HG03097 (cell line): ENCODE results near the gene ALCAM.

ENCODE experiments used
- ATAC-seq: cut with Tn5 transposase; IDR thresholded peaks from one replicate; pipeline ENCODE4 v1.9.1; 2021; ENCODE audit not compliant: unreplicated experiment, low FRiP score

The ALCAM gene

DNA sequence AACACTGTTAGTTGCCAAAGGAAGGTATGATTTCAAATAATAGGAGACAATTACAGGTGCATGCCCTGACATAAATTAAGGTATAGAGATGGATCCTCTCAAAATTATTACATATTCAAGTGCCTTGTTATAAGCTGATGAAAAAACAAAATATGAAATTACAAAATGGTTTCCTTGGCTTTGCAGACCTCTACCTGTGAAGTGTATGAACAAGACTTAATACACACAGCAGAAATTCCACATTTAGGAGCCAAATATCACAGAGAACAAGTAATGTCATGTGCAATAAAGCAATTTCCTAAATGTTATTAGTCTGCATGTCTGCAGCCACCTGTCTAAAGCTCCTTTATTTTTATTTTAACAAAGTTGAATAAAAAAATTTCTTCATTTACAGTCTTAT is 151.5 kb downstream of the ALCAM start:
- no peak for ATAC-seq

DNA sequence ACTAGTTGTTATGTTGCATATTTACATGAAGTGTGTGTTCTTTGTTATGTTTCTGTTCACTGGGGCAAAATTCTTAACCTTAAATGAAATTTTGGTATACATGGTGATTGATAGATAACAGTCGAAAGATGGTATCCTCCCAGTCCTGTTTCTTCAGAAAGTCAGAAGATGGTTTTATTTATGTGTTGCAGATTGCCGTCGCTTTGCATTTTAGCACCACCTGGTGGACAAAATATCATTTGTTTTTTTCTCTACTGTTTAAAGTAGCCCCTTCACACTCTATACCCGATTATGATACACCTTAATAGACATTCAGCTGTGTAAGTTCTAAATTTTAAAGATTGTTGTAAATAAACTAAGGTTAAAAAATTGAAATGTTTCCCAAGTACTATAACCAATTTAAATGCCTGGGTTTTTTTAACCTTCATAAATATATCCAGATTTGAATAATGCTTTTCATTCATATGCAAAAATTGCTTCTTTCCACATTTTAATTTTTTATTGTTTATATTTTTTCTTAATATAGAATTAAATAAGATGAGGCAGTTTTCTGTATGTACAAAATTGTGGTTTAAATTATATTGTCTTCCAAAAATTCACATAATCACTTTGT is 152.2 kb downstream of the ALCAM start:
- ATAC-seq, result peak; percentile 64

DNA sequence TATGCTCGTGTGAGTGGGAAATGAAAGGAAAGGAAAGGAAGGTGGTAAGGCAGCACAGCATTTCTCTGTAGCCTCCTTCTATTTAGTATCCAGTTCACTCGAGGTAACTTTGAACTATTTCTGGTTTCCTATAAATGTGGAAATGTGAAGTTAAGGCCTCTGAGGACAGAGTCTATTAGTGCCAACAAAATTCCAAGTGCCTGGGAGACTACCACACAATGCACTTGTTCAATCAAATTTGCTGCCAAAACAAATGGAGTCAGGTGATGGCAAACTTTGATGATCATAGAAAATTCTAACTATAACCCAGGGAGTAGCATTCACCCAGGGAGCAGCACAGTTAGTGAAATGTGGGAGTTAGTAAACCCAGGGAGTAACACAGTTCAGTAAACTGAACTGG is 155.1 kb downstream of the ALCAM start:
- ATAC-seq, result no peak

DNA sequence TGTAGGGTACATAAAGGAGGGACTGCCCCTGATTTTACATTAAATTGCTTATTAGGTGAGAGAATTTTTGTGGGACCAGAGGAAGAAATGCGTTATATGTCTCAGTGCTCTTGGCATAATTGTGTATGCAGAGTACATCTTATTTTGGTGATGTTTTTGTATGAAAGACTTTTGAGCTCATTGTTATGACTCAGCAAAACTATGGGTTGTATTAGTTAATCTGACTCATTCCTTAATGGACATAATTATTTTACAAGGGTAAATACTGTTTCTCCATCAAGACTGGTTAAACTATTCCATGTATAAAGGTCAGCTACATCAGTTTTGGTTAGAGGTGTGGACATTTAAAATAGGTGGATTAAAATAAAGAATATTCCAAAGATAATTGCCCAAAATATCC is 156.8 kb downstream of the ALCAM start:
- no peak for ATAC-seq

DNA sequence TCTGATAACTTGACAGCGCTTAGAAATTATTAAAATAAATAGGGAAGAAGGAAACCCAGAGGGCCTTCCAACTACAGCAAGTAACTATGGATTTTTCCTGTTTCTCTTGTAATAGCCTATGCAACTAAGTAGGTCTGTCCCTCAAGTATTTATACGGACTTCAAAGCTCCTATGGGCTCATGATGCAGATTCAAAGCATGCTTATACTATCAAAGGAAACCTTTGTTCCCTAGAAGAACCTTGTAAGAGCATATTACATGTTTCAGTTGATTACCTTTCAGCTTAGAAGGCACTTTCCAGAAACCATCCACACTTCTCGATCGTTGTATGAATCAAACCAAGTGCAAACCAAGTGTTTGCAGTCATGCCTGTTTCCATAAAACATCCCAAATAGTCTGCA is 158.8 kb downstream of the ALCAM start:
- no peak for ATAC-seq

DNA sequence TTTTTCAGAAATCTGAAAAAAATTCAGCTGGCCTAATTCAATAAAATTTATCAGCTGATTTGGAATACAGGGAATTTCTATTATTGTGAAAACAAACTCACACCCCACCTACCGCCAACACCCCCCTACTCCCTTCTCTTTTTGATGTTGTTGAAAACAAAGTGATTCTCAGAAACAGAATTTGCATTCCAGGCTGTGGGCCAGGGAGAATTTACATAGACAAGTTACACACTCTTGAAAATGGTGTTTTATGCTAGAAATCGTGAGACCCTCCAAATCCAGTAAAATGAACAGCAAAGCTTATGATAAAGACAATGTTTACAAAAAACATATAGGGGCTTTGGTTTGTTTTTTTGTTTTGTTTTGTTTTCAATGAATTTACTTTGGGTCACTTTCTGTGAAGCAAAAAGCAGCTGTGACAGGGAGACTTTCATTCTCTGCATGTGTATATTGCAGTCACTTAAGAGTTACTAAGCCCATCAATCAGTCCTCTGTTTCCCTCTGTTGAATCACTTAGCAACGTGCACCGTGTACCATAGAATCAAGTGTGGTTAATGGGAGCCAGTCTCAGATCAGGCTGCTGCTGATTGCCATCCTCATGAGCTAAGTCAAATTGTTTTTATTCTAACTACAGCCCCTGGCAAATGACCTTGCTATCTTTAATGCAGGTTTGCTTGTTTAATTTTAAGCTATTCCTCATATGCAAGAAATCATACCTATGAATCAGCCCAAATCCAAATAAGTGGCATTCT is 159.8 kb downstream of the ALCAM start:
- ATAC-seq, result no peak

DNA sequence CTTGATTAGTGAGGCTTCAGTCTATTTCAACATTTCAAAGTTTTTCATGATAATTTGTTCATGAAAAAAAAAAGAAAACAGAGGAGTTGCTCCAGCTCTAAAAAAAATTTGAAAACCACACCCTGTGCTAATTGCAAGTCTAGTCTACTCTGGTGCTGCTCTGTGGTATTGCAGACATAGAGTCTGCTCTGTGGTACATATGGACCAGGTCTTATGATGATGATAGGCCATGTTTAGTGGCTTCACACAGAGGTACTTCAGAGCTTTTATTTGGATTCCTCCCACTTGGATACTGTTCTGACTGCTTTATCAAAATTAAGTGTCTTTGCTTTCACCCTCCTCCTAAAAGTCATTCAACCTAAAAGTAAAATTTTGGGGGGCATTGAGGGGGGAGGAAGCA is 160.8 kb downstream of the ALCAM start:
- no peak for ATAC-seq

DNA sequence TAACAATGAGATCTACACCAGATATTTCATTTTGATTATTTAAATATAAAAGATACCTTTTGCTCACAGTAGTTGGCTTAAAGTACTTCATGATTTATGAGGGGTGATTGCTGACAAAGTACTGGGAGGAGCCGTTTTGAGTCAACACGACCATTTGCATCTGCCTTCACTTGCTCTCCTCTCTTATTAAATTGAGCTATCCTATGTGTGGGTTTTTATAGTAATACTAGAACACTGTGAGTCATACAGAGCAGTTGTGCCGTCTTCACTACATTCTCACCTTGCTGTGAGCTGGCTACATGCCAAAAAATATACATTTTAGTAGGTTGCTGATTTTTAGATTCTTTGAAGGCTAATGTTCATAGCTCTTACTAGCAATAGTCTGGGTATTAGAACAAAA is 161.2 kb downstream of the ALCAM start:
- ATAC-seq, result no peak

DNA sequence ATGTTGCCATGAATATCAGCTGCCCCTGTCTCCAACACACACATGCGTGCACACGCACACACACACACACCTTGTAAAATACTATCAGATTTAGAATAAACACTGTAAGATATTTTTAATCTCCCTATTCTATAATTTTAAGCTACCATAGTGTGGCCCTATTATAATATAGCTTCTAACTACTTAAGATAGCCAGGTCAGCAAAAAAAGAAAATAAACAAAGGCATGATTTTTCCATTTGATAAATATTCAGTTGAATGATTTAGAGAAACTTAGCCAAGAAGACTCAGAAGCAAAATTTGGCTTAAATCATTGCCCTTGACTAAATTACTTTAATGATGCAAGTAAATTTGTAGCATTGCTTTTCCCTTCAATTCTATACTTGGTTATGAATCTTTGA is 162.2 kb downstream of the ALCAM start:
- ATAC-seq, result no peak

DNA sequence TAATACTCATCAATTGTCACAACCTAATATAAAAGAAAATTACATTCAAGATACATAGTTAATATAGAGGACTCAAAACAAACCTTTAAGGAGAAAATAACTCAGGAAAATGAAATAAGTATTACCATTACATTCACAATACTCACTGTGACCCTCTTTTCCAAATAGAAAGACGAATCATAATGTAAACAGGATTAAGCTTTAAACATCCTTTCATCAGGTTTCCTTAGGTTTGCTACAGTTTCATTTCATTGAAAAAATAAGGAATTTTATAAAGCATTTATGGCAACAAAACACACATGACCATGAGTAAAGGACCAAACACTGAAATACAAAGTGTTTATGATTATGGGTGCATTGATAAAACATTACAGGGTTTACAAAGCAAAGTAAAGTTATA is 162.7 kb downstream of the ALCAM start:
- no peak for ATAC-seq

DNA sequence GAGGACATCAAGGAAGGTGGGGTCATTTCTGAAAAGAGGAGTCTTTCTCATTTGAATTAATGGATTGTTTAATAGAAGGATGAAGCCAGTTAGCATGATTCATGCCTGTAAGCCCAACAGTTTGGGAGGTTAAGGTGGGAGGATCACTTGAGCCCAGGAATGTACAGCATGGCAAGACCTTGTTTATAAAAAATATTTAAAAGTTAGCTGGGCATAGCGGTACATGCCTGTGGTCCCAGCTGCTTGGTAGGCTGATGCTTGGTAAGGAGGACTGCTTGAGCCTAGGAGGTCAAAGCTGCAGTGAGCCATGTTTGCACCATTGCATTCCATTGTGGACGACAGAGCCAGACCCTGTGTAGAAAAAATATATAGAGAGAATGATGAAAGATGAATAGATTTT is 165.5 kb downstream of the ALCAM start:
- no peak for ATAC-seq

DNA sequence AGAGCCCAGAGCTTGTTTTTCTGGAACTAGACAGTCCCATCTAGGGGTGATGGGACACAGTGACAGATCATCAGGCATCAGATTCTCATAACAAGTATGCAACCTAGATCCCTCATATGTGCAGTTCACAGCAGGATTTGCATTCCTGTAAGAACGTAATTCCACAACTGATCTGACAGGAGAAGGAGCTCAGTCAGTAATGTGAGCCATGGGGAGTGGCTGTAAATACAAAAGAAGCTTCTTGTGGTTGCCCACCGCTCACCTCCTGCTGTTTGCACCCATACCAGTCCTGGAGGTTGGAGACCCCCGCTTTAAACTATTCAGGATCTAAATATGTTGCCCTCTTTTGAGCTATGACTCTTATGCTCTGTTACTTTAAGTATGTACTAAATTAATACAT is 167.3 kb downstream of the ALCAM start:
- ATAC-seq, result no peak

DNA sequence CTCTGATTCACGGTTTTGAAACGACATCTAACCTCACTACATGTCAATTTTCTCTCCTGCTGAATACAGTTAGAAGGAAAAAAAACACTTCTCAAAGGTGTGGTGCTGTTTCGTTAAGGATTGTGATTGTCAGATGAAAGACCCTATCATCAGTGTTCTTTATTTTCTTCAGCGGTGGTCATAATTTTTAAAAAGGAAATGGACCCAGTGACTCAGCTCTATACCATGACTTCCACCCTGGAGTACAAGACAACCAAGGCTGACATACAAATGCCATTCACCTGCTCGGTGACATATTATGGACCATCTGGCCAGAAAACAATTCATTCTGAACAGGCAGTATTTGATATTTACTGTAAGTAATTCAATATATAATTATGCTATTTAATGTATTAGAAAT is 167.8 kb downstream of the ALCAM start:
- no peak for ATAC-seq

DNA sequence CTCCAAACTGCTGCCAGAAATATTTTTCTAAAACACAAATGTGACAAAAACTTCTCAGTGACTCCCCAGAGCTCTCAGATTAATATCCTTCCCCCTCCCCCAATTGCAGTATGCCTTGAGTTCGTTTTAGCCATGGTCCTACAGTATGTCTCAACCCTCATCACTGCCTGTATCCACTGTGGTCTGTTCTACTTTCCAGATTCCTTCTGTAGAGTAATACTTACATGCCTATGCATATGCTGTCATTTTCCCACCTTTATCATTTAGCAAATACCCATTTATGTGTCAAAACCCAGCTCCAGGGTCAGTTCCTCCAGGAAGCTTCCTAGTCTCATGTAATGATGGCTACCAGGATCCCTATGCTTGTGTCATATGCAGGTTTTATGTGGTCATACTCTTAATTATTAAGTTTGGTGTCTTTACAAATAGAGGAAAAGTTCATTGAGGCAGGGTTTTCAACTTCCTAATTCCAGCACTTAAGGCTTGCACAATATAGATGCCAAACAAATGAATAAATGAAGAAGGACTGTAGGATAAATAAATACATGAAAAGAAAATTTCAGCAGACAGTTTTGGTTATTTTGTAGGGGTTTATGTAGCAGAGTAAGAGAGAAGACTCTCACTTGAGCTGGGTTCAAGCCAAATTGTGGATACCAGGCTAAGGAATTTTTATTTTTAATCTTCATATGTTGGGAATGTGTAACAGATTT is 170.8 kb downstream of the ALCAM start:
- no peak for ATAC-seq

DNA sequence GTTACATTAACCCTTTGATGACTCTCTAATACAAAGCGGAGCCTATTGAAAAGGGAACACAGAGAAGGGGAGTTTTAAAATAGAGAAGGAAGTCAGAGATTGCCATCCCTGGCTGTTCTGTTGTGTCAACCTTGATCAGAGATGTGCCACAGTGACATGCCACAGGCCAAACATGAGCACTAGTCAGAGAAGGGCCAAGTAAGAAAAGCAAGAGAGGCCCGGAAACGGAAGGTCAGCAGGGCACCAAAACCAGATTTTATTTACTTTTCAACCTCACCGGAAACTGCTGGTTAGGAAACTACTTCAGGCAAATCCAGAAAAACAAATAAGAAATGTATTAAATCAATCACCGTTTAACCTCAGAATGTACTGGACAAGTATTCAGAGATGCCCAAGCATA is 171.8 kb downstream of the ALCAM start:
- ATAC-seq, result no peak

DNA sequence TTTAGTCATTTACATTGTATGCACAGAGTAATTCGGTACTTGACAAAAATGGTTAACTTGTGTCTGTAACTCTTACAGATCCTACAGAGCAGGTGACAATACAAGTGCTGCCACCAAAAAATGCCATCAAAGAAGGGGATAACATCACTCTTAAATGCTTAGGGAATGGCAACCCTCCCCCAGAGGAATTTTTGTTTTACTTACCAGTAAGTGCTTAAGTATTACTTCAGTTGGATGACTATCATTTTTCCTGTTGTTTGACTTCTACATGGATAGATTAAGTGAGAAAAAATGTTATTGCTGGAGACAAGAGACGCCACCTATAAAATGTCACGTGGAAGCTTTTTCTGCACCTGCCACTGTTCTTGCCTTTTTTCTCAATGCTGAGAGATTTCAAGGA is 173.2 kb downstream of the ALCAM start:
- ATAC-seq, result no peak

DNA sequence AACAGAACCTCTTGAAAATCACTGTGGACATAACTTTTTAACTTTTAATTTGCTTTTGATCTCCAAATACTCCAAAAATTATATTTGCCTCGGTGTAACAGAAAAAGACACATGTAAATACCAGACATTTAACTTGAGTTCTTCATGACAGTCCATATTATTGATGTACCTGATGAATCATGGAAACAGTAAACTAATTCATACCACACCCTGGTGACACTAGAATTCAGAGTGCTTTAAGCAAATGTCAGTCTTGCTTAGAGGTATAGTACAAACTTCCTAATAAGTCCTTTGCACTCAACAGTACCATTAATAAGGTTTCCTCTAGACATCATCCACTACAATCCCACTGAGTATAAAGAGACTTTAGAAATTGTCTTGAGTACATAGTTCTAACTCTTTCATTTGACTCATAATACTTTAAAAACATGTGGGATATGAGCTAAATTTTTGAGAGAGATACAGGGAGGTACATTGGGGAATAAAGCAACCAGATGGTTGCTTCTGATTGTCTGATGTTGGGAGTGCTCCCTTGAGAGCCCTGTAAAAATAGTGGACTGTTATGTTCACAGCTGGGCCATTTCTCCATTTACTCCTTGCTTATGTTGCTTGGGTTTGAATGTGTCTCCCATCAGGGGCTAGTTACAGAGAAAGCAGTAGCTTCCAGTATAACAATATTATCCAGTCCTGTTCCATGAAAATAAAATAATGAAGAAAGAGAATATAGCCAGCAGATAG is 175.7 kb downstream of the ALCAM start:
- ATAC-seq, result no peak

DNA sequence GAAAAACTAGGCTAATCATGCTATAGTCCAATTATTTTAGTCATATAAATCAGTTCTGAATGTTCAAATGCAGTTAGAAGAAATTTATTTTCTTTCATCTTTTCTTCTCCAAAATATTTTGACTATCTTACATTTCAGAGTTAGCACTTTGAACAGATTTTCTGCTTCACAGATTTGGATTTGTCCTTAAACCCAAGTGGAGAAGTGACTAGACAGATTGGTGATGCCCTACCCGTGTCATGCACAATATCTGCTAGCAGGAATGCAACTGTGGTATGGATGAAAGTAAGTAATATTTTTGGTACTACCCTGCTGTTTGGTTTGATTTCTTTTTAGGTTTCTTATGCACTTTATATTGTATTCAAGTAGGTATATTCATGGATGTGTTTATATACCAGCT is 178.3 kb downstream of the ALCAM start:
- no peak for ATAC-seq

DNA sequence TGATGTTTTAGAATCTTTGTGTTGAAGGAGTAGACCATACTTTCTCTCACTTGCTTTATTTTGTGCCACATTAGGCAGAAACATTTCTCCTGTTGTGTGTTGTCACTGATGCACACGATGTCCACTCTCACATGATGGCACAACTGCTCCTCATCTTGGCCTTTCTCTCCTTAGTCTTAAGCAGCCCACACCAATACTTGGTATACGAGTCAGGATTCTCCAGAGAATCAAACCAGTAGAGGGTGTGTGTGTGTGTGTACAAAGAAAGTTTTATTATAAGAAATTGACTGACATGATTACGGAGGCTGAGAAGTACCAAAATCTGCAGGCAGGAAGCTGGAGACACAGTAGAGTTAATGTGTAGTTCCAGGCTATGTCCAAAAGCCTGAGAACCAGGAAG is 187.1 kb downstream of the ALCAM start:
- no peak for ATAC-seq

DNA sequence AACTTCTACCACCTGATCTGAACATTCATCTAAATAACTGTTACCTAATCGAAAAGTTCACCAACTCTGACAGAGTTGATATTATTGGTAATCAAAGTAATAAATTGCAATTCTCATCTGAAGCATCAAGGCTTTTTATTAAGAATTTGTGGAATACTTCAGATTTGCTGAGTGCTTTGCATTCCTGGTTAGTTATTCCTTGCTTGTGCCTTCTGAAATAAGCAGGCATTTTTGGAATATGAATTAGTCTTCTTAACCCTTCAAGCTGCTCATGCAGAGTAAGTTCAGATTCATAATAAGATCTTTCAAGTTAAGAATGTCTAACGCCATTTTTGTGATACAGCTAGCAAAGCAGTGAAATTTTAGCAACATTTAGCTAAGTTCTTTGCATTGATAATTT is 188.5 kb downstream of the ALCAM start:
- ATAC-seq, result no peak

DNA sequence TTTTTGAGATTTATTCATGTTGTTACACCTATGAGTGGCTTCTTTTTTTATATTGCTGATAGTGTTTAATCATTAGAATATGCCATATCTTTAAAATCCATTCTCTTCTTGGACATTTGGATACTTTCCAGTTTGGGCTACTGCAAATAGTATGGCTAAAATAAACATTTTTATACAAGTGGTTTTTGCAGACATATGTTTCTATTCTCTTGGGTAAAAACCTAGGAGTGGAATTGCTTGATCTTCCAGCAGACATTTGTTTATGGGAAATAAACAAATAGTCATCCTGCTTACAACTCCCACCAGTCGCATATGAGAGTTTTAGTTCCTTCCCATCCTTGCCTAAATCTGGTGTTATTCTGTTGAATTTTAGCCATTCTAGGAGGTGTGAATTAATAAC is 193.1 kb downstream of the ALCAM start:
- ATAC-seq, result no peak
